Mononuclear cell (primary cell): Measurements from ENCODE around the gene FOXL2NB. TPM values are rescaled to one million over a fixed set of nuclear protein-coding genes. Genes with fewer than 3 reads are reported as not detected.

Experiments used
- H3K27me3 ChIP-seq: 2 replicates; pipeline ENCODE4 v1.6.0; 2011; ENCODE audit warnings: low read length, control low read depth; ENCODE audit not compliant: insufficient read depth
- H3K4me1 ChIP-seq: 2 replicates; pipeline ENCODE4 v1.5.1; 2011; ENCODE audit warnings: mild to moderate bottlenecking, low read length, control low read depth; ENCODE audit not compliant: insufficient read depth
- H3K4me3 ChIP-seq: 2 replicates; pipeline ENCODE4 v1.5.1; 2011; ENCODE audit warnings: mild to moderate bottlenecking, low read length, moderate library complexity
- H3K9me3 ChIP-seq: 2 replicates; pipeline ENCODE4 v1.5.1; 2011; ENCODE audit warnings: low read depth, mild to moderate bottlenecking, control low read depth, low read length
- total RNA-seq: library from RNA; depleted of rRNA; stranded (reverse); fragments of >200 nt; gene quantifications from one replicate; pipeline ENCODE4 v1.2.3, GENCODE V29; 2012

Gene FOXL2NB
- total RNA-seq, 1 donor: under 0.01 TPM

DNA sequence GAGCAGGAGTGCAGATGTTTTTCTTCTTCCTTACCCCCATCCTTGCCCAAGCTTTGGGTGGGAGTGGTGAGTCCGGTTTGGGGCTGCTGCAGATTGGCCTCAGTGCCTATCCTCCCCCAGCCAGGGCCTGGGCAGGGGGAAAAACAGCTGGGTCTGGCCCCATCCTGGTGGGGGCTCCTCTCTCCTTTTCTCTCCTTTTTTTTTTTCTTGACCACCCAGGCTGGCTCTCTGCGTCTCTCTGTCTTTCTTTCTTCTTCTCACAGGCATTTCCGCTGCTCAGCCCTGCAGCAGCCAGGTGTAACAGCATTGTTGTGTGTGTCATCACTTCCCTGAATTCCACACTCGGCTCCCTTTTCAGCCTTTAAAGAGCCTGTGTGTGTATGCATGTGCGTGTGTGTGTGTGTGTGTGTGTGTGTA lies 2.0 kb downstream of the FOXL2NB start:
- Histone ChIP-seq H3K9me3 (no peaks in the 10 kb centered on the region), H3K27me3 (peaks cover 89% of the 10 kb centered on the region), H3K4me1 (peaks cover 45% of the 10 kb centered on the region), H3K4me3 (no peak overlapping the region)

DNA sequence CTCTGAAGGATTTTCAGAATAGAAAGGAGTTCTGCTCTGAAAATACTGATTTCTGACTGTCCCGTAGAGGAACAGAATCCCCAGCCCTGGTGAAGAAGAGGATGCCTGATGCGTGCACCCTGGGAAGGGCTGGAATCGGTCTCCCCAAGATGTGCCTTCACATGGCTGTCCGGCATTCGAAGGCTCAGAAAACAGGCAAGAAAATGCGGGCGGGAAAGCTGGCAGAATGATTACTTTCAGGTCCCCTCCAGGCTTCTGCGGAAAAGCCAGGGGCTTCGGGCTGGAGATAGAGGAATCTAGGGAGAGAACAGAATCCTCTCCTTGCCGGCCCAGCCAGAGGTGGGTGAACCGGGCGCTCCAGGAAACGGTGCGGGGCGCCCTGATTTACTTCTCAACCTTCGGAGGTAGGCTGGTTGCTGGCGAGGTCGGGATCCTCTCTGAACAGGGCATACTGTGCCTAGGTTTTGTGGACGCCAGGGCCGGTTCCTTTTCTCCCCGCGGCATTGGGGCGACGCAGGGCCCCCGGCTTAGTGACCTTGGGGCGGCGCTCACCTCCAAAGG lies 2.5 kb downstream of the FOXL2NB start:
- Histone ChIP-seq H3K9me3 (no peaks in the 10 kb centered on the region), H3K27me3 (peaks cover 86% of the 10 kb centered on the region), H3K4me3 (no peak overlapping the region), H3K4me1 (peaks cover 40% of the 10 kb centered on the region)

DNA sequence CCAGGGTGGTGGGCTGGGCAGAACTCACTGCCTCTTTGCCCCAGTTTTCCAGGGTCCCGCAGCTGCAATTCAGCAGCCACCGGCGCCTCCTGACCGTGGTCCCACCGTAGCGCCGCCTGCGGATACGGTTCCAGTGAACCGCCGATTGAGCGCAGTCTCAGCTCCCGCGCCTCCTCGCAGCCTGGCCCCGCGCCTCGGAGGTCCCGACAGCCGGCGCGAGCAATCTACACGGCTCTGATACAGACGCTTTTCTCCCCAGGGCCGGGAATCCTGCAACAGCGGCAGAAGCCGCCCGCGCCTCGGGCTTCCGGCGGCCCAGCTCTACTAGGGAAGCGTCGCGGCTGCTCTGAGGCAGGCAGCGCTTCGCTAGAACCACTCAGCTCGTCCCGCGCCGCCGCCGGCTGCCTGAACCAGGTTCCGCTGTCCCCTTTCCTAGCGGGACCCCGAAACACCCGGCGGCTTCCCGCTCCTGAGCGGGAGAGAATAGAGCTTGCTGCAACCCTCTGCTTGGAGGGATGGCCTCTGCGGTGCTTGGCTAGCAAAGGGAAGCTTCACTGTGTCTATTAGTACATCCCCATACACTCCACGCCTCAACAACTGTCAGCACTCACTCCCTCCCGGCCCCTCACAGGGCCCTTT lies 3.1 kb downstream of the FOXL2NB start:
- Histone ChIP-seq H3K27me3 (peaks cover 83% of the 10 kb centered on the region), H3K4me1 (peaks cover 34% of the 10 kb centered on the region), H3K4me3 (no peak overlapping the region), H3K9me3 (no peaks in the 10 kb centered on the region)

DNA sequence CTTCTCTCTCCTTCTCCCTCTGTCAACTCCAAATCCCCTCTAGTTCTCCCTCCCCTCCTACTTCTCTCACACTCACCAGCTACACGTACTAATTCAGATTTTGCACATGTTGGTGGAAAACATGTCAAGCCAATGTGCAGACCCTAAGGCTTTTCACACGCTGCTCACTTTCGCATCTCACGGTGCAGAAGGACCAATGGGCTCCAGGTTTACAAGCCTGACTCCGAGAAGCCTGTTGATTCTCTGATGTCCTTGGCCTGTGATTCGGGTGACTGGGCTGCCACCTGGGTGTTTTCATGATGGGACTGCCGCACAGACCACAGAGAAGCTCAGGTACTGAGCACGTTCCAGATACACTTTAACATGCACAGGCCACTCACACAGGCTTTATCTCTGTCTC lies 3.7 kb downstream of the FOXL2NB start:
- Histone ChIP-seq H3K4me3 (no peak overlapping the region), H3K27me3 (peaks cover 84% of the 10 kb centered on the region), H3K4me1 (peaks cover 30% of the 10 kb centered on the region), H3K9me3 (no peaks in the 10 kb centered on the region)

DNA sequence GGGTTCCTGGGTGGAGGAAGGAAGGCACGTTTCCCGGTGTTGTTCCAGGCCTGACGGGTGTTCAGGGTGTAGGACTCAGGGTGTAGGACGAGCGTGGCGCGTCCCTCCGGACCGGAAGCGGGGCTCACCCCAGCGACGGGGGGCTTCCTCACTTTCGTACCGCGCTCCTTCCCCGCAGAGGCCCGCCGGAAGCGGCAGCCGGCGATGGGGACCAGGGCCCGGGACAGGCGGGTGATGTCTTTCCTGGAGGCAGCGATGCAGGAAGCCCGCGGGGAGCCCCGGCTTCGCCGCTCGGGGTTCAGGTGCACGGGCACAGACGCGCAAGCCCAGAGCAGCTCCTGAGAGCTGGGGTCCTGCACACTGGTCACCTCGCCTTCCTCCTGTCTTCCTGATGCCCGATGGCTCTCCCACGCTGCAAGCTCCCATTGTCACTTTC lies 13.4 kb downstream of the FOXL2NB start:
- no peak overlapping the region for H3K4me3 ChIP-seq
- H3K27me3 ChIP-seq: peaks cover 77% of the 10 kb centered on the region
- peaks cover 7% of the 10 kb centered on the region for H3K9me3 ChIP-seq
- H3K4me1 ChIP-seq: peaks cover 6% of the 10 kb centered on the region

DNA sequence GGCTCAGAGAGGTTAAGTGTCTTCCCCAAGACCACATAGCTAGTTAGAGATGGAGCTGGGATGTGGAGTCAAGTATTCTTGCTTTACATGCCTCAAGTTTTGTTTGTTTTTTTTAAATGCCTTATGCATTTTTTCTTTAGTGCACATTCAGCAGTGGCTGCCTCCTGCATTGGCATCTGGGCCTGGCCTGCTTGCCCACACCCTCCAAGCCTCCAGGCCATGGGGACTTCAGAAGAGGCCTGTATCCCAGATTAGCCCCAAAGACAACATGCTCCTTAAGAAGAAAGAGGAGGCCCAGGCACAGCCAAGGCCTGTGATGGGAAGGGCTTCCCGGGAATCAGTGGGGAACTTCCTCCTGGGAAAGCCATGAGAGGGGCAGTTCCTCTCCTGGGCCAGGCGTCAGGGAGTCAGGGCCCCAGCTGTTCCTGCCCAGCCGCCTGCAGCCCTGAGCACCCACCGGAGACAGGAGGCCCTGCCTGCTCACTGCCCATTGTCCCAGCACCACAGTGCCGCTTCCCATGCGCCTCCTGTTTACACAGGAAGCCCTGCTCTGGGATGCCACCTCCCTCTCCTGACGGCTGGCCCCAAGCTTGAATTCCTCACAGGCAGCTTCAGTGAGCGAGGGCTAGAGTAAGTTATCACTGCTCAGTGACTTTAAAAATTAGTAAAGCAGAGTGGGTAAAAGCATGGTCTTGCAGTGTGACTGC lies 16.0 kb downstream of the FOXL2NB start:
- Histone ChIP-seq H3K4me3 (no peak overlapping the region), H3K4me1 (peaks cover 6% of the 10 kb centered on the region), H3K9me3 (peaks cover 7% of the 10 kb centered on the region), H3K27me3 (peaks cover 66% of the 10 kb centered on the region)

DNA sequence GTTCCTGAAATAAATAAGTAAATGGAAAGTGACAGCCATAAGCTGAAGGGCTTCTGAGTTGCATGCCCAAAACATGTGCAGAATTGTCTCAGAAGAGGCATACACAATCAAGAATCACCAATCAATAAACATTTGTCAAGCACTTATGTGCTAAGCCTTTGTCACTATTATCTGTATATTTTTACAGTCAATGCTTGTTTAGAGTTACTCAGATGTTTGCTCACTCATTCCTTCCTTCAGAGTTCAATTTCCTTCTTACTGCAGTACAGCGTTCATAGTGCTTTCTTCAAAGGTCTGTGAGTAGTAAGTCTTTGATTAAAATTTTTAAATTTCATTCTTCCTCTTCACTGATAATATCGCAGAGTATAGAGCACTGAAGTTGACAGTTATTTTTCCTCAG lies 17.2 kb downstream of the FOXL2NB start:
- H3K4me1 ChIP-seq: peaks cover 6% of the 10 kb centered on the region
- no peak overlapping the region for H3K4me3 ChIP-seq
- H3K9me3 ChIP-seq: peaks cover 7% of the 10 kb centered on the region
- H3K27me3 ChIP-seq: peaks cover 57% of the 10 kb centered on the region

DNA sequence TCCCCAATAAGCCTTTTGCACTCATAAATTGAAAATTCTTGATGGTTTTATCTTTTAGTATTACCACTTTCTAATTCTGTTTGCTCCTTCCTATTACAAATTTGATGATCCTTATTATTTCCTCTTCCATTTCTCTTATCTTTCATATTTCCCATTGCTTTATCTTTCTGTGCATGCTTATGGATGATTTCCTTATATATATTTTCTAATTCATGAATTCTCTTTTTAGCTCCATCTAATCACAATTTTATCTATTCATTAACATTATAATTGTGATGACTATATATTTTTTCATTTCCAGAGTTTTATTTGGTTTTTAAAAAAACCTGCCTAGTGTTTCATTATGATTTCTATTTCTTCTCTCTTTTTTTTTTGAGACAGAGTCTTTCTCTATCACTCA lies 17.9 kb downstream of the FOXL2NB start:
- H3K9me3 ChIP-seq: peaks cover 7% of the 10 kb centered on the region
- no peak overlapping the region for H3K4me3 ChIP-seq
- H3K4me1 ChIP-seq: peaks cover 6% of the 10 kb centered on the region
- H3K27me3 ChIP-seq: peaks cover 51% of the 10 kb centered on the region

DNA sequence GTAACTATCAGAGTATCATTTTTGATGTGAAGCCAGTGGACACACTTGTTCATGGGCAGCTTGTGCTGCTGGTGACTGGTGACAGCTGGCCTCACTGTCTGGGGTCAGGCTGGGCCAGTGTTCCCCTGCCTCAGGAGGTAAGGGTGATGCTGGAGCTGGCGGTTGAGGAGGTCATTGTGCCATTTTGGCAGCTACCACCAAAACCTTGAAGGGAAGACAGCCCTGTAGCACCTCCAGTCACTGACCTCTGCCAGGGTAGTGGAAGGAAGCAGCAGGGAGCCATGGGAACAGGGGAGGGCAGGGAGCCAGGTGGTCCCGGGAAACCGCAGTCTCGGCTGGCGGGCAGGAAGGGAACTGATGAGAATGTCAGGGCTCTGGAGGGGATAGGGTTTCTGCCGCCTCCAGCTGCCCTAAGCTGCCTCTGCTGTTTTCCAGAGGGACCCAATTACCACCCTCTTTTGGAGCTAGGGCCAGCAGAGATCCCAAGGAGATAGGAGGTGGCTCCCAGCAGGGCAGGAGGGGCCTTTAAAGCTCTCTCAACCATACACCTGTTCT lies 24.8 kb downstream of the FOXL2NB start:
- no peaks in the 10 kb centered on the region for H3K4me1 ChIP-seq
- no peaks in the 10 kb centered on the region for H3K9me3 ChIP-seq
- H3K4me3 ChIP-seq: no peak overlapping the region
- H3K27me3 ChIP-seq: no peaks in the 10 kb centered on the region

DNA sequence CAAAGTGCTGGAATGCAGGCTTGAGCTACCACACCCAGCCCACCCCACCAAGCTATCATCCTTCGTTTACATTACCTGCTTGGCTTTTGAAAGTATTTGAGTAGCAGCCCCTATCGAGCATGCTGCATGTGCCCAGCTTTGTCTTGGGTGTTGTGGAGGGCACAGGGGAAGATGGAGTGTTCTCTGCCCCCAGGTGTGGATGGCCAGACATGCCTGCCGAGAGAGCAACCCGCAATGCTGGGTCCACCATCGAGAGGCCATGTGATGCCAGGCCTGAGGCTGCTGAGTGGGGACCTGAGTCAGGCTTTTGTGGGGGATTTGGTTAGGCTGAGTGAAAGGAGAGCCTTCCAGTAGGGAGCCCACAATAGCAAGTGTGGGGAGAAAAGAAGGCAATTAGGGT lies 25.9 kb downstream of the FOXL2NB start:
- Histone ChIP-seq H3K27me3 (no peaks in the 10 kb centered on the region), H3K9me3 (no peaks in the 10 kb centered on the region), H3K4me1 (no peaks in the 10 kb centered on the region), H3K4me3 (no peak overlapping the region)

DNA sequence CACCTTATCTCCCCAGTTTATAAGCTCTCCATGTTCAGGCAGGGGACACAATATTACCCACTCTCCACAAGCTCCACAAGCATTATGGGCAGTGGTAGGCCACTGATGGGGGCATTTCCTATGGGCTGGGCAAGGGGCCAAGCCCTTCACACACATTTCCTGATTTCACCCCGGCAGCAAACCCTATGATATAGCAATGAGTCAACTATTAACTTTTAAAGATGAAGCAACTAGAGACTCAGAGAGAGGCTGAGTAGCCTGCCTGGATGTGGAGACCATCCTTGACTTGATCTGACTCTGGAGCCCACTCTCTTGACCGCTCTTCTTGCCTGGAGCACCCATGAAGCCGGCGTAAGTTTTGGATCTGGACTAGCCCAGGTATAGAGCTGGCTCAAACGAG lies 27.4 kb downstream of the FOXL2NB start:
- H3K4me1 ChIP-seq: no peaks in the 10 kb centered on the region
- no peaks in the 10 kb centered on the region for H3K9me3 ChIP-seq
- H3K4me3 ChIP-seq: no peak overlapping the region
- no peaks in the 10 kb centered on the region for H3K27me3 ChIP-seq

DNA sequence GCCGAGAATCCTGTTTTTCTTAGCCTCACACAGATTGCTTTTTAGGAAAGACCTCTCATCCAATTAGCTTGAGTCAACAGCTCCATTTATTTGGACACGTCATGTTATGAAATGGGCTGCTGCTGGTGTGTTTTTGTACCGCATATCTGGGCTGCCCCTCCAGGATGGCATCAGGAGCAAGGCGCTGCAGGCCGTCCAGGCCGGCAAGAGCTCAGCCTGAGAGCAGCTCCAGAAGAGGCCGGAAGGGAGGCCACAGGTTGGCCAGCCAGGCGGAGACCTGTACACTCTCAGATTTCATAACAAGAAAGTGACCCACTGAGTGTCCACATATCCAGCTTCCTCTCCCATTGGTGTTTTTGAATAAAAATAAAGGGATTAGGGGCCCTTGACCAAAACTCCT lies 28.3 kb downstream of the FOXL2NB start:
- no peaks in the 10 kb centered on the region for H3K27me3 ChIP-seq
- no peaks in the 10 kb centered on the region for H3K4me1 ChIP-seq
- H3K9me3 ChIP-seq: no peaks in the 10 kb centered on the region

DNA sequence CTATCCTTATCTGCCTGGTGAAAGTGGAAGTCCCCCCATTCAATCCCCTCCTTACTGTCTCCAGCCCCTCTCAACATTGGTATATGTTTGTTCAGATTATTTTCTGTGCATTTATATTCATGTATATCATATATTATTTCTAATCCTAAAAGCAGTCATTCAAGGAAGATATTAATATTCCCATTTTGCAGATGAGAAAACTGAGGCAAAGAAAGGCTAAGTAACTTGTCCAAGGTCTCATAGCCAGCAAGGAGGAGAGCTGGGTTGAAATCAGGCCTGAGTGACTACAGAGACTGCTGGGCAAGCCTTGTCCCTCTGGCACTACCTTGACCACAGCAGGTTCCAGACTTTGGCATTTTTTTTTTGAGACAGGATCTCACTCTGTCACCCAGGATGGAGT lies 29.0 kb downstream of the FOXL2NB start:
- H3K4me1 ChIP-seq: no peaks in the 10 kb centered on the region

More for the DNA sequence above, 28.3 kb downstream of the FOXL2NB start:
- H3K4me3 ChIP-seq: no peak overlapping the region

DNA sequence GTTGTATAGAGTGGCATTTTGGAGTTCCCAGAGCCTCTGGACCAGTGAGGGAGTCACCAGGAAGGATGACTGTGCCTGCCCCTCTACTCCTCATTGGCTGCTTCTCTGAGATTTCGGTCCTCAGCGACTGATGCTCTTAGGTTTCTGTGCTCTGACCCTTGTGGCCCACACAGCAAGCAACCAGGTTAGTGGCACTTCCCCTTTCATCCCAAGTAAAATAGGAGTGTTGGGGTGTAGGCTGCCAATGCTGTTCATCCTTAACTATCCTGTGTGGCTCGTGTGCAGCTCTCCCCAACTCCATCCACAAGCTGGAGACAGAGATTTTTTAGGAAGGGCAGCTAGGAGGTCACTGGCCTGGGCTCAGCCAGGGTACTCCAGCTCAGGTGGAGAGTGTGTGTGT lies 37.8 kb downstream of the FOXL2NB start:
- no peaks in the 10 kb centered on the region for H3K27me3 ChIP-seq
- H3K4me3 ChIP-seq: no peak overlapping the region
- no peaks in the 10 kb centered on the region for H3K9me3 ChIP-seq
- H3K4me1 ChIP-seq: no peaks in the 10 kb centered on the region

More for the DNA sequence above, 29.0 kb downstream of the FOXL2NB start:
- no peaks in the 10 kb centered on the region for H3K9me3 ChIP-seq
- no peak overlapping the region for H3K4me3 ChIP-seq
- no peaks in the 10 kb centered on the region for H3K27me3 ChIP-seq

DNA sequence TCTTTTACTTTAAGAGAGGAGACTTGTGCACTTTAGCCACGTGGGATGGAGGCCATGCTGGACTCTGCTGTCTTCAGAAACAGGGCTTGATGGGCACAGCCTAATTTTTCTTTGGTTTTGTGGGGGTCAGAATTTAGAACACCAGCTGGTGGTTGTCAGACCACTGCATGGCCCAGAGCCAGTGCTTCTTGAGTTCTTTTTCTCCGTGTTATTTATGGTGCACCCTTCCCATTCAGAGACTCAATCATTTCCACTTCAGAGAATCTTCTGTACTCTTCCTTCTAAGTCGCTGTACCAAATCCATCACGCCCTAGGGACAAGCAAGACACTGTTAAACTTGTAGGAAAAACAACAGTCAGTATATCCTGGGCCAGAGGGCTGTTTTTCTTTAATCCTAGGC lies 38.9 kb downstream of the FOXL2NB start:
- Histone ChIP-seq H3K9me3 (no peaks in the 10 kb centered on the region), H3K27me3 (no peaks in the 10 kb centered on the region), H3K4me1 (no peaks in the 10 kb centered on the region), H3K4me3 (no peak overlapping the region)
